ENCODE measurements around the gene INTS15.

Gene INTS15

DNA sequence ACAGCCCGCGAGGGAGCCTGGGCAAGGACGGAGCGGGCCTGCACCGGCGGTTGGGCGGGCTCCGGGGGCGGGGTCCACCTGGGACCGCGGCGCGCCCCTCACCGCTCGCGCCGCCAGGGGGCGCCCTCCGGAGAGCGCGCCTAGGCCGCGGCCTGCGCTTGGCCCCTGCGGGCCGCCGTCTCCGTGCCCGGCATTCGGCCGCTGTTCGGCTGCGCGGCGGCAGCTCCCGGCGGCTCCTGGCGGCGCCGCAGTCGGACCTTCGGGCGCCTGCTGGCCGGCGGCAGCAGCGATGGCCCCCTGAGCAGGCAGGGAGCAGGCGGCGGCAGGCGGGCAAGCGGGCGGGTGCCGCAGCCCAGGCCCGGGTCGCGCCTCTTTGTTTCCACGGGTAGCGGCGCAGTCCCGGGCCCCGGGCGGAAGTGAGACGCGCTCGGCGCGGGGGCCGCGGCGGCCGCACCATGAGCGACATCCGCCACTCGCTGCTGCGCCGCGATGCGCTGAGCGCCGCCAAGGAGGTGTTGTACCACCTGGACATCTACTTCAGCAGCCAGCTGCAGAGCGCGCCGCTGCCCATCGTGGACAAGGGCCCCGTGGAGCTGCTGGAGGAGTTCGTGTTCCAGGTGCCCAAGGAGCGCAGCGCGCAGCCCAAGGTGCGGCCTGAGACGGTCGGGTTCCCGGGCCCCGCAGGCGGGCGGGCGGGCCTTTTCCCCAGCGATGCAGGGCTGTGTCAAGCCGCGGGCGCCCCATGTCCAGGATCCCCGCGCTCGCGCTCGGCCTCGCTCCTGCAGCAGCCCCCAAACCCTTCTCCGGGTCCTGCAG, at the start of gene INTS15:
INTS15 (plus strand) TSS at position 193 of the 816 bp plus-strand sequence; CDS start at position 456, 263 bp downstream.
- no peak for TF ChIP-seq JUND (IDR thresholded peaks at IDR 0.05; ENCODE audit: low read depth)
- DNase-seq (ENCODE audit: low read depth in 1 of 2, low spot score in 1 of 2) = peak; percentile 85 to 90
- in situ Hi-C loops (cut with HindIII; ENCODE audit: low pct_unique_long_range_greater_than_20kb, low sequenced_read_pairs) = no loop called here

DNA sequence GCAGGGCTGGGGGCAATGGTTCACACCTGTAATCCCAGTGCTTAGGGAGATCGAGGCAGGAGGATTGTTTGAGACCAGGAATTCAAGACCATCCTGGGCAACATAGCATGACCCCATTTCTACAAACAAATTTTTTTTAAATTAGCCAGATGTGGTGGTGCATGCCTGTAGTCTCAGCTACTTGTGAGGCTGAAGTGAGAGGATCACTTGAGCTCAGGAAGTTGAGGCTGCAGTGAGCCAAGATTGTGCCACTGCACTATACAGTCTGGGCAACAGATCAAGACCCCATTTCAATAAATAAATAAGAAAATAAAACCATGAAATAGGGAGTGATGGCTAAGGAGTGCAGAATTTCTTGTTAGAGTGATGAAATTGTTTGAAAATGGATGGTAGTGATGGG, 47.5 kb upstream of the INTS15 start:
- no peak for TF ChIP-seq JUND (IDR thresholded peaks at IDR 0.05; ENCODE audit: low read depth)
- DNase-seq (ENCODE audit: low read depth in 1 of 2, low spot score in 1 of 2) = no peak
- in situ Hi-C loops (cut with HindIII; ENCODE audit: low pct_unique_long_range_greater_than_20kb, low sequenced_read_pairs) = no loop called here

DNA sequence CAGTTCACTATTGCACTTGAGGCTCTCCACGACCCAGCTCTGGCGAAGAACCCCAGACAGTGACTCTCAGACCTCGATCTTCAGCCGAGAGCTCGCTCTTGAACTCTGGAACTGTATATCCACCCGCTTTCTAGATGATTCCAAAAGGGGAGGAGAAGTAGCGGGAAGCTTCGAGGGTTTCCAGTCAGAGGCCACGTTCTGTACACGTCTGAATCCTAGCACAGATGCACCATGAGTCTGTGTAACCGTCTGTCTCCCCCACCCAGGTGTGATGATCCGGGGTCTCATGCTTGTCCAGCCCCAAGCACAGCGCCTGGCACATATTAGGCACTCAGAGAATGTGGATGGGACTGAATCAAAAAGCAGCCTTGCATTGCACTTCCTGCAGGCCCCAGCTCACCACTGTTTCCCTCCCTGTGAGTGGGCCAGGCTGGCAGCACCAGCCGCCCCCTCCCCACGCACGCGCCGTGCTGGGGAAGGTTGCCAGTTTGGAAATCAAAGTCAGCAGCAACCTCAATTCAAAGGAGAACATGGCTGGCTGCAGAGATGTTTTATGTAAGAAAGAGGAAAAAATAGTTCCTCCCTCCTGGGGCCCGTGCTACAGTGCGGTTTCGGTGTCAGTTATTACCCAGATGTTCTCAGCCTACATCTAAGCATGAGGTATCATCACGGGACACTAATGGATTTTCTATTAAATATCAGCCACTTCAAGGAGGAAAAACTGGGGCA, 44.3 kb upstream of the INTS15 start:
- no peak for DNase-seq (ENCODE audit: low read depth in 1 of 2, low spot score in 1 of 2)
- TF ChIP-seq JUND (IDR thresholded peaks at IDR 0.05; ENCODE audit: low read depth) = no peak

DNA sequence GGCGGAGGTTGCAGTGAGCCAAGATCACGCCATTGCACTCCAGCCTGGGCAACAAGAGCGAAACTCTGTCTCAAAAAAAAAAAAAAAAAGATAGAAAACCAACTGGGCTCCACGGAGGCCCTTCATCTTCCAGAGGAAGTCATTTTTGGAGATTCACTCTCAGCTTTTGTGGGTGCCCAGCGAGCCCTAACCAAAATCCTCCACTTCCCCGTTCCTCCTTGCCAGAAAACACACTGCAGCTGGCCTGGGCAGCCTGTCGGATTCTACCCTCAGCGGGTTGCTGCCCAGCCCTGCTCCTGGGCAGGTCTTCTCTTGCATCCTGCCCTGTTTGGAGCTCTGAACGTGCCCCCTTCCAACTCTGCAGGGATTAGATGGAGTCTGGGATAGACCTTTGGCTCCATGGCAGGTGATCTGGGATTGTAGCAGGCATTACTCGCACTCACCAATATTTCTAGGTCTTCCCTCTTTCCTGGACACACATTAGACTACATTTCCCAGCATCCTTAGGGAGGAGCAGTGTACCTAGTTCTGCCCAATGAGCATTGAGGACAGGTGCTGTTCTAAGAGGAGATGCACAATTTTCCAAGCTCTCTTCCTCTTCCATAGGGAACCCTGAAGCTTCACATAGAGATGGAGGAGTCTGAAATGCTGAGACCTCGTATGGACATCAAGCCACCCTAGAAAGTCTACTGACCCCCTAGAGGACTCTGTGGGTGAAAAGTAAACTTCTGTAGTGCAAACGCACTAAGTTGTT, 43.1 kb upstream of the INTS15 start:
- peak; percentile 79 to 95 for DNase-seq (ENCODE audit: low read depth in 1 of 2, low spot score in 1 of 2)
- in situ Hi-C loops (cut with HindIII; ENCODE audit: low pct_unique_long_range_greater_than_20kb, low sequenced_read_pairs) = no loop called here
- TF ChIP-seq JUND (IDR thresholded peaks at IDR 0.05; ENCODE audit: low read depth) = no peak

More for the DNA sequence above, 44.3 kb upstream of the INTS15 start:
- in situ Hi-C loops (cut with HindIII; ENCODE audit: low pct_unique_long_range_greater_than_20kb, low sequenced_read_pairs) = no loop called here

DNA sequence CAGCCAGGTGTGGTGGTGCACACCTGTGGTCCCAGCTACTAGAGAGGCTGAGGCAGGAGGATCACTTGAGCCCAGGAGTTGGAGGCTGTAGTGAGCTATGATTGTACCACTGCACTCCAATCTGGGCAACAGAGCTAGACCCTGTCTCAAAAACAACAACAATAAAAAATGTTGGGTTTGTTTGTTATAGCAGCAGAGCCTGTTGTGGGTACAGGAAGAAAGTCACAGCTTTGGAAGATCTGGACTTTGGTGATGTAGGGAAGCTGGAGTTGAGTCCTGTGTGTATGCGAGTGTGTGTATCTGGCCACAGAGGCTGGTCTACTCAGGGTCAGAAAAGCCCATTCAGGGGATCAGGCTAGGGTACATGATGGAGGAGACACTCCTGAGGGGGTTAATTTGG, 42.4 kb upstream of the INTS15 start:
- DNase-seq (ENCODE audit: low read depth in 1 of 2, low spot score in 1 of 2) = no peak
- TF ChIP-seq JUND (IDR thresholded peaks at IDR 0.05; ENCODE audit: low read depth) = no peak
- in situ Hi-C loops (cut with HindIII; ENCODE audit: low pct_unique_long_range_greater_than_20kb, low sequenced_read_pairs) = no loop called here

DNA sequence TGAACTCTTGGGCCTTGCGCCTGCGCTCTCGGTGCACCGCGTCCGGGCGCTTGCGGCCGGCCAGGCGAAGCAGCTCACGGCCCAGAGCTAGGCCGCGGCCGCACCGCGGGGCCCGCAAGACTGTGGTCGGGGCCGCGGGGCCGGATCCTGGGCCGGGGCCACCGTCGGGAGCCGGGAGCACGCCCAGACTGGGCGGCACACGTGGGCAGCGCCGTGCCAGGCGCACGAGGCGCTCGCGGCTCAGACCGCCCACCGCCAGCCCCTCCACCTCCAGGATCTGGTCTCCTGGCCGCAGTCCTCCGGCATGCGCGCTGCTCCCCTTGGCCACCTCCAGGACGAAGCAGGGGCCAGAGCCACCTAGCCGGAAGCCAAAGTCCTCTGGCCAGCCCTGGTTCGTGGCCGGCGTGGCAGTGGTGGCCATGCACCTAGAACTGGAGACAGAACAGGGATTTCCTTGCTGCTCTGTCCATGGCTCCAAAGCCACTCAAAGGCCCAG, 38.8 kb upstream of the INTS15 start, which contains the start of gene GRID2IP:
GRID2IP (minus strand) TSS at position 446 of the 496 bp plus-strand sequence; CDS start at position 421, 25 bp downstream.
- DNase-seq (ENCODE audit: low read depth in 1 of 2, low spot score in 1 of 2) = no peak
- in situ Hi-C loops (cut with HindIII; ENCODE audit: low pct_unique_long_range_greater_than_20kb, low sequenced_read_pairs) = no loop called here
- no peak for TF ChIP-seq JUND (IDR thresholded peaks at IDR 0.05; ENCODE audit: low read depth)

DNA sequence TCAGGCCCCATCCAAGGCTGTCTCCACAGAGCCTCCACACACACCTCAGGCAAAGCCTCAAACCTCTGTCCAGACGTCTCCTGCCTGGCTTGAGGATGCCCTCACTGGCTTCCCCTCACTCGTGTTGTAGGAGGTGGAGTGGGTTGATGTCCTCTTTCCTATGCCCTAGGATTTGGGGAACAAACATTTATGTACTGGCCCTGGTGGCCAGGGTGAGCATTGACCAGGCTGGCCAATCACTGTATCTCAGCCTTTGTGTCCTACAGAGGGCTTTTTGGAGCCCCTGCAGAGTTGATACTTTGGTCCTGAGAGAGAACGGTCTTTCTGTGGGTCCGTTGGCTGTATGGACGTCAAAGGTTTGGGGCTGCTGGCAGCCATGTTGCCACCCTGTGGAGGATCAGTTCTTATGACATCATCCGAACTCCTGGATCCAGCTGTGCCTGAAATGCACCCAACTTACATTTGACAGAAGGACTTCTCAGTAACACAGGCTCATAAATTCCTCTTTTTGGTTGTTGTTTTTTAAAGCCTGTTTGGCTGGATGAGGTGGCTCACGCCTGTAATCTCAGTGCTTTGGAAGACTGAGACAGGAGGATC, 36.3 kb upstream of the INTS15 start:
- no peak for DNase-seq (ENCODE audit: low read depth in 1 of 2, low spot score in 1 of 2)
- no peak for TF ChIP-seq JUND (IDR thresholded peaks at IDR 0.05; ENCODE audit: low read depth)
- in situ Hi-C loops (cut with HindIII; ENCODE audit: low pct_unique_long_range_greater_than_20kb, low sequenced_read_pairs) = no loop called here

DNA sequence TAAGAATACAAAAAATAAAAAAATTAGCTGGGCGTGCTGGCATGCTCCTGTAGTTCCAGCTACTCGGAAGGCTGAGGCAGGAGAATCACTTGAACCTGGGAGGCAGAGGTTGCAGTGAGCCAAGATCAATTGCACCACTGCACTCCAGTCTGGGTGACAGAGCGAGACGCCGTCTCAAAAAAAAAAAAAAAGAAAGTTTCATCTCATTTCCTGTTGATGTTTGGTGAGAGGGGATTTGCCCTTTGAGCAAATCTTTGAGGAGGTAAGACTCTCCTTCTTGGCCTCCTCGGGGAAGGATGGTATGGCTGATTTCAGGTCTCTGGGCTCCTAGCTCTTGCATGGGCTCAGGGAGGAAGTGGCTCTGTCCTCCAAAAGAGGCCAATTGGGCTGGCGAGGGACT, 35.0 kb upstream of the INTS15 start:
- in situ Hi-C loops (cut with HindIII; ENCODE audit: low pct_unique_long_range_greater_than_20kb, low sequenced_read_pairs) = no loop called here
- no peak for TF ChIP-seq JUND (IDR thresholded peaks at IDR 0.05; ENCODE audit: low read depth)
- no peak for DNase-seq (ENCODE audit: low read depth in 1 of 2, low spot score in 1 of 2)

DNA sequence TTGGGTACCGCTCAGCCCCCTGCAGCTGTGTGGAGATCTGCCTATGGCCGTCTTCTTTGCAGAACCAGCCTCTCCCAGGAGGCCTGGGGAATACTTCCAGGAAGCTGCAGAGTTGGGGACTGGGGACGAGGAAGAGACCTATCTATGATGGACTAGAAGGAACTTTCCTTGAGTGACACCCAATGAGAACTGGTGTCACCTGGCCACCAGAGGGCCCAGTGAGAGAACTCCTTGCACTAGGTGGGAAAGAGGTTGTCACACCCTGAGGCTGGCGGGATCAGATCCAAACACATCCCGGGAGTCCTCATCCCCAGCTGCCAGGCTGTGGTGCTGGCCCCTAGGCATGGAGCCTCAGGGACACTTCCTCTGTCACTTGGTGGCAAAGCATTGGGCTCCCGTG, 33.6 kb upstream of the INTS15 start:
- no peak for TF ChIP-seq JUND (IDR thresholded peaks at IDR 0.05; ENCODE audit: low read depth)
- peak; percentile 74 to 80 for DNase-seq (ENCODE audit: low read depth in 1 of 2, low spot score in 1 of 2)
- in situ Hi-C loops (cut with HindIII; ENCODE audit: low pct_unique_long_range_greater_than_20kb, low sequenced_read_pairs) = no loop called here

DNA sequence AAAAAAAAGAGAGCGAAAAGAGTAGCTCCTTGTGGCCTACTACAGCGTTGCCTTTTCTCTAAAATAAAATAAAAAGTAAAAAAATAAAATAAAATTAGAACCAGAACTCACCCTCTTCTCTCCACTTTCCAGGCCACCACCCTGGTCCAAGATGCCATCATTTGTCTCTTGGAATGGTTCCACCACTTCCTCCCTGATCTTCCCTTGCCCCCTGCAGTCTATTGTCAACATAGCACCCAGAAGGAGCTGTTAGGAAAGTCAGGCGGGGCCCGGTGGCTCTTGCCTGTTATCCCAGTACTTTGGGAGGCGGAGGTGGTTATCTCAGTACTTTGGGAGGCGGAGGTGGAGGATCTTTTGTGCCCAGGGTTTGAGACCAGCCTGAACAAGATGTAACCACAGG, 31.0 kb upstream of the INTS15 start:
- in situ Hi-C loops (cut with HindIII; ENCODE audit: low pct_unique_long_range_greater_than_20kb, low sequenced_read_pairs) = no loop called here
- TF ChIP-seq JUND (IDR thresholded peaks at IDR 0.05; ENCODE audit: low read depth) = no peak
- peak in 1 of 2 experiments; percentile 69 for DNase-seq (ENCODE audit: low read depth in 1 of 2, low spot score in 1 of 2)

DNA sequence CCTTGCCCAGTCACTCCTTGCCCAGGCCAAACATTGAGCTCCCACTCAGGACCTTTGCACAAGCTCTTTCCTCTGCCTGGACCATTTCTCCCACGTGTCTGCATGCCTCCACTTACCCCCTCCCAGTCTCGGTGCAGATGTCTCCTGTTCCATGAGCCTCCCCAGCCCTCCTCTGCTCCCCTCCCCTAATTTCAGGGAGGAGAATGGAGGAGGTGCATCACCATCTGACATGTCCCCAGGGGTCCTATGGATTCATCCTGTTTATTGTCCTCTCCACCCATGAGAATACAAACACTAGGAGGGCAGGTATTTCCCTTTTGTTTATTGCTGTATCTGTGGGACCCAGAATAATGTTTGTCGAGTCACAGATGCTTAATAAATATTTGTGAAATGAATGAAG, 29.9 kb upstream of the INTS15 start:
- DNase-seq (ENCODE audit: low read depth in 1 of 2, low spot score in 1 of 2) = no peak
- no peak for TF ChIP-seq JUND (IDR thresholded peaks at IDR 0.05; ENCODE audit: low read depth)
- in situ Hi-C loops (cut with HindIII; ENCODE audit: low pct_unique_long_range_greater_than_20kb, low sequenced_read_pairs) = no loop called here

DNA sequence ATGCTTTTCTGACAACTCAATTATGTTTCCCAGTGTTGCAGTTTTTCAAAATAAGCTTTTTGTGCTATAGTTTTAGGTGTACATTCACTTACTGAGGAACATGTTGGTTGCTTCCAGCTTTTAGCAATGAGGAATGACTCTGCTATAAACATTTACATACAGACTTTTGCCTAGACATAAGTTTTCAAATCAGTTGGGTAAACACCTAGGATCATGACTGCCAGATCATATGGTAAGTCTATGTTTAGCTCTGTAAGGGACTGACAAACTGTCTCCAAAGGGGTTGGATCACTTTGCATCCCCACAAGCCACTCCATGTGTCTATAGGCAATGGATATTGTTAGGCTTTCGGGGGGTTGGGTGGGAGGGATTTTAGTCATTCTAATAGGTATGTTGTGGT, 27.7 kb upstream of the INTS15 start:
- in situ Hi-C loops (cut with HindIII; ENCODE audit: low pct_unique_long_range_greater_than_20kb, low sequenced_read_pairs) = no loop called here
- no peak for DNase-seq (ENCODE audit: low read depth in 1 of 2, low spot score in 1 of 2)
- no peak for TF ChIP-seq JUND (IDR thresholded peaks at IDR 0.05; ENCODE audit: low read depth)

All from T47D (cell line).